Stimulated activated effector memory CD8-positive, alpha-beta T cell treated with anti-CD3 and anti-CD28 coated beads, Interleukin-12 subunit alpha, Interleukin-12 subunit beta, amount 100 ng/mL, for 72 hours (primary cell): Measurements from ENCODE around the gene SLC25A33.
"Not testable (repeated sequence)": the region's sequence is repeated elsewhere in the genome, so short reads cannot be mapped to it uniquely, and the experiment has no call there.

Source experiments
- ATAC-seq: fragments of 150-1000 bp; cut with Tn5 transposase; 2 replicates; pipeline ENCODE4 v1.10.0; 2021
- DNase-seq, 2 donors: peaks; one replicate each; pipeline ENCODE4 v3.0.0; 2021 to 2022; ENCODE audit warnings: low spot score in 2 of 2
- H3K27ac Mint-ChIP-seq: one replicate; pipeline ENCODE4 v1.8.0; 2022; ENCODE audit warnings: mild to moderate bottlenecking, mixed read lengths
- H3K36me3 Mint-ChIP-seq: one replicate; pipeline ENCODE4 v1.8.0; 2022; ENCODE audit warnings: mild to moderate bottlenecking, mixed read lengths
- H3K4me1 Mint-ChIP-seq: one replicate; pipeline ENCODE4 v1.8.0; 2022; ENCODE audit warnings: mixed read lengths
- H3K4me3 Mint-ChIP-seq: one replicate; pipeline ENCODE4 v1.8.0; 2022; ENCODE audit warnings: mild to moderate bottlenecking, mixed read lengths
- H3K9me3 Mint-ChIP-seq: one replicate; pipeline ENCODE4 v1.8.0; 2022; ENCODE audit warnings: mixed read lengths

SLC25A33 gene

GRCh38 chr1:9559673-9560072, 20.4 kb downstream of the SLC25A33 start:
- H3K4me1 Mint-ChIP-seq = peaks cover 8% of the 10 kb centered on the region
- DNase-seq = no peak
- peaks cover 88% of the 10 kb centered on the region for H3K36me3 Mint-ChIP-seq
- no peaks in the 10 kb centered on the region for H3K9me3 Mint-ChIP-seq
- no peak overlapping the region for H3K27ac Mint-ChIP-seq
- no peak overlapping the region for H3K4me3 Mint-ChIP-seq
- ATAC-seq = no peak

DNA sequence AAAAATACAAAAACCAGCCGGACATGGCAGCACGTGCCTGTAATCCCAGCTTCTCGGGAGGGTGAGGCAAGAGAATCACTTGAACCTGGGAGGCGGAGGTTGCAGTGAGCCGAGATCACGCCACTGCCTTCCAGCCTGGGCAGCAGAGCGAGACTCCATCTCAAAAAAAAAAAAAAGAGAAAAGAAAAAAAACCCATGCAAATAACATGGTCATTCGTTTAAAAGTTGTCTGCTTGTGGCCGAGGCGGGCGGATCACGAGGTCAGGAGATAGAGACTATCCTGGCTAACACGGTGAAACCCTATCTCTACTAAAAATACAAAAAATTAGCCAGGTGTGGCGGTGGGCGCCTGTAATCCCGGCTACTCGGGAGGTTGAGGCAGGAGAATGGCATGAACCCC, 20.8 kb downstream of the SLC25A33 start:
- DNase-seq, H3K4me3 Mint-ChIP-seq, ATAC-seq, H3K4me1 Mint-ChIP-seq, H3K9me3 Mint-ChIP-seq, H3K27ac Mint-ChIP-seq: not testable (repeated sequence)
- H3K36me3 Mint-ChIP-seq = peaks cover 88% of the 10 kb centered on the region

GRCh38 chr1:9561429-9561828, 22.2 kb downstream of the SLC25A33 start:
- DNase-seq = no peak
- H3K9me3 Mint-ChIP-seq = no peaks in the 10 kb centered on the region
- no peak overlapping the region for H3K4me3 Mint-ChIP-seq
- ATAC-seq = no peak
- no peak overlapping the region for H3K27ac Mint-ChIP-seq
- H3K4me1 Mint-ChIP-seq = peaks cover 8% of the 10 kb centered on the region
- peaks cover 76% of the 10 kb centered on the region for H3K36me3 Mint-ChIP-seq

GRCh38 chr1:9569267-9569666, 30.0 kb downstream of the SLC25A33 start:
- Mint-ChIP-seq H3K9me3 (no peaks in the 10 kb centered on the region), H3K4me1 (no peaks in the 10 kb centered on the region), H3K27ac (no peak overlapping the region), H3K36me3 (peaks cover 26% of the 10 kb centered on the region), H3K4me3 (no peak overlapping the region)
- ATAC-seq (no peak), DNase-seq (no peak)

DNA sequence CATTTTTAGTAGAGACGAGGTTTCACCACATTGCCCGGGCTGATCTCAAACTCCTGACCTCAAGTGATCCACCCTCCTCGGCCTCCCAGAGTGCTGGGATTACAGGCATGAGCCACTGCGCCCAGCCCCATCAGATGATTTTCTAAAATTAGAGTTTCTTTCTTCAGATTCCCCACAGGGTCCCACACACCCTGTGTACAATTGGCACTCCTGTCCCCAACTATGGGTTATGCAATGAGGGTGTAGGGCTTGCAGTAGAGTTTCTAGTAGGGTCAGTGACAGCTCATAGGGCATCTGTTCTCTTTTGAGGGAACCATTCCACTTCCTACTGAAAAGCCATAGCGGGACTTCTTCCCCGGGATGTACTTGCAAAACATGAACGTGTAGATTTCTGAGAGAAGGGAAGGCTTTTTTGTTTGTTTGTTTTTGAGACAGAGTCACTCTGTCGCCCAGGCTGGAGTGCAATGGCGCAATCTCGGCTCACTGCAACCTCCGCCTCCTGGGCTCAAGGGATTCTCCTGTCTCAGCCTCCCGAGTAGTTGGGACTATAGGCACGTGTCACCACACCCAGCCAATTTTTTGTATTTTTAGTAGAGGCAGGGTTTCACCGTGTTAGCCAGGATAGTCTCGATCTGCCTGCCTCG, 31.7 kb downstream of the SLC25A33 start:
- not testable (repeated sequence) for H3K27ac Mint-ChIP-seq, ATAC-seq, H3K4me1 Mint-ChIP-seq

DNA sequence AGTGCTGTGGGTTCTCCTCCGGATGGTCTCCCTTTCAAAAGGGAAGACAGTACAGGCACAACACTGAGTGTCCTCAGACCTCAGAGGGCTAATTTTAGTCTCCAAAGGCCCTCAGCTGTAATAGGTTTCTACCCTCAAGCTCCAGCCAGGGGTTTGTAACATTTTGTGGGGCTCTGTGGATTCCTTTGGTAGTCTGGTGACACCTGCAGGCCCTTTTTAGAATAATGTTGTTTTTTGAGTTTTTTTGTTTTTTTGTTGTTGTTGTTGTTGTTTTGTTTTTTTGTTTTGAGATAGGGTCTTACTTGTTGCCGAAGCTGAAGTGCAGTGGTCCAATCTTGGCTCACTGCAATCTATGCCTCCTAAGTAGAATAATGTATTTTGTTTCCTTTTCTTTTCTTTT, 34.5 kb downstream of the SLC25A33 start:
- H3K4me1 Mint-ChIP-seq = no peaks in the 10 kb centered on the region
- DNase-seq = no peak
- no peak overlapping the region for H3K27ac Mint-ChIP-seq
- H3K4me3 Mint-ChIP-seq = no peak overlapping the region
- peaks cover 25% of the 10 kb centered on the region for H3K36me3 Mint-ChIP-seq
- H3K9me3 Mint-ChIP-seq = no peaks in the 10 kb centered on the region
- ATAC-seq = no peak

More for the DNA sequence above, 31.7 kb downstream of the SLC25A33 start:
- H3K36me3 Mint-ChIP-seq = peaks cover 17% of the 10 kb centered on the region
- not testable (repeated sequence) for DNase-seq, H3K9me3 Mint-ChIP-seq, H3K4me3 Mint-ChIP-seq

GRCh38 chr1:9575486-9575885, 36.2 kb downstream of the SLC25A33 start:
- no peak for ATAC-seq
- no peaks in the 10 kb centered on the region for H3K4me1 Mint-ChIP-seq
- no peak for DNase-seq
- no peaks in the 10 kb centered on the region for H3K9me3 Mint-ChIP-seq
- no peak overlapping the region for H3K4me3 Mint-ChIP-seq
- peaks cover 29% of the 10 kb centered on the region for H3K36me3 Mint-ChIP-seq
- H3K27ac Mint-ChIP-seq = no peak overlapping the region

DNA sequence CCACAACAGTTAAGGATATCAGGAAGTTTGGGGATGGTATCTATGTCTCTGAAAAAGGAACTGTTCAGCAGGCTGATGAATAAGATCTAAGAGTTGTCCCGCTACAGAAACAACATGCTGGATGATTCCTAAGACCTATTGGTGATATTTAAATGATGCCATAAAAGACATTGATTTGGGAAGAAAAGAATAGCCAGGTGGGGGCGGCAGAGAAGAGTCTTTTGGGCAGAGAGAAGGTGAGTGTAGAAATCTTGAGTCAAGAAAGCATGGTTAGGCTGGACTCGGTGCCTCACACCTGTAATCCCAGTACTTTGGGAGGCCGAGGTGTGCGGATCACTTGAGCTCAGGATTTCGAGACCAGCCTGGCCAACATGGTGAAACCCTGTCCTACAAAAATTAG, 37.6 kb downstream of the SLC25A33 start:
- Mint-ChIP-seq H3K4me1 (no peaks in the 10 kb centered on the region), H3K4me3 (no peak overlapping the region), H3K9me3 (no peaks in the 10 kb centered on the region), H3K27ac (no peak overlapping the region), H3K36me3 (peaks cover 41% of the 10 kb centered on the region)
- DNase-seq = no peak
- ATAC-seq = no peak

GRCh38 chr1:9577423-9577822, 38.2 kb downstream of the SLC25A33 start:
- ATAC-seq (no peak), DNase-seq (no peak)
- Mint-ChIP-seq H3K4me1 (no peaks in the 10 kb centered on the region), H3K27ac (no peak overlapping the region), H3K9me3 (no peaks in the 10 kb centered on the region), H3K4me3 (no peak overlapping the region), H3K36me3 (peaks cover 46% of the 10 kb centered on the region)

- H3K9me3 Mint-ChIP-seq = no peaks in the 10 kb centered on the region
- DNase-seq (no peak), ATAC-seq (no peak)
- no peak overlapping the region for H3K4me3 Mint-ChIP-seq
- H3K4me1 Mint-ChIP-seq = no peaks in the 10 kb centered on the region
- H3K27ac Mint-ChIP-seq = no peak overlapping the region
- peaks cover 60% of the 10 kb centered on the region for H3K36me3 Mint-ChIP-seq
Measured at GRCh38 chr1:9580942-9581341, 41.7 kb downstream of the SLC25A33 start.

GRCh38 chr1:9586147-9586766, 47.0 kb downstream of the SLC25A33 start:
- H3K36me3 Mint-ChIP-seq = peaks cover 25% of the 10 kb centered on the region
- no peak overlapping the region for H3K4me3 Mint-ChIP-seq
- peaks cover 25% of the 10 kb centered on the region for H3K4me1 Mint-ChIP-seq
- no peak for ATAC-seq
- no peak for DNase-seq
- no peaks in the 10 kb centered on the region for H3K9me3 Mint-ChIP-seq
- no peak overlapping the region for H3K27ac Mint-ChIP-seq

DNA sequence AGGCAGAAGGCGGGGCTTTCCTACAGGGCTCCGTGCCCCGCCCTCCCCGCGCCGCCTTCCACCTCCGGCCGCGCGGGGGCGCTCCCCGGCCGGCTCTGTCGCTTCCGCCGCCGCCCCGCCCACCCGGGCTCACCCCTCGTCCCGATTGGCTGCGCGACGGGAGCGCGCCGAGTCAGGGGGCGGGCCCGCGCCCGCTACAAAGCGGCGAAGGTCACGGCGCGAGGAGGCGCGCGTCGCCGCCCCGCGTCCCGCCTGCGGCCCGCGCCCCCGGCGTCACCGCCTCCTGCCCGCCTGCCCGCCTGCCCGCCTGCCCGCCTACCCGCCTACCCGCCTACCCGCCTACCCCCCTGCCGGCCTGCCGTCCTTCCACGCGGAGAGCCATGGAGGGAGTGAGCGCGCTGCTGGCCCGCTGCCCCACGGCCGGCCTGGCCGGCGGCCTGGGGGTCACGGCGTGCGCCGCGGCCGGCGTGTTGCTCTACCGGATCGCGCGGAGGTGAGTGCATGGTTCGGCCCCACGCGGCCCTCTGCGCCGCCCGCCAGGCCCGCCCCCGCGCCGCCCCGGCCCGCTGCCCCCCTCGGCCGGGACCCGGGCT, 49.4 kb downstream of the SLC25A33 start, which contains the start of gene TMEM201:
Gene TMEM201 (plus strand): TSS at position 361 of the 593 bp plus-strand sequence. CDS start 20 bp downstream, at position 381.
- peak within 1 kb of the TSS; percentile 82 for H3K4me3 Mint-ChIP-seq
- peaks cover 44% of the 10 kb centered on the region for H3K4me1 Mint-ChIP-seq
- peaks cover 2% of the 10 kb centered on the region for H3K36me3 Mint-ChIP-seq
- H3K9me3 Mint-ChIP-seq = no peaks in the 10 kb centered on the region
- ATAC-seq (peak; percentile 92), DNase-seq (peak; percentile 94 to 97)
- peak within 1 kb of the TSS; percentile 65 for H3K27ac Mint-ChIP-seq

GRCh38 chr1:9589144-9589718, 50.0 kb downstream of the SLC25A33 start:
- peak; percentile 29 to 69 for DNase-seq
- H3K4me1 Mint-ChIP-seq = peaks cover 44% of the 10 kb centered on the region
- H3K36me3 Mint-ChIP-seq = no peaks in the 10 kb centered on the region
- H3K9me3 Mint-ChIP-seq = no peaks in the 10 kb centered on the region
- ATAC-seq = peak; percentile 47
- H3K27ac Mint-ChIP-seq = peak overlapping the region; percentile 65
- H3K4me3 Mint-ChIP-seq = peak overlapping the region; percentile 82

- Mint-ChIP-seq H3K27ac (peak overlapping the region; percentile 65), H3K36me3 (no peaks in the 10 kb centered on the region), H3K4me3 (peak overlapping the region; percentile 82), H3K9me3 (no peaks in the 10 kb centered on the region), H3K4me1 (peaks cover 44% of the 10 kb centered on the region)
- ATAC-seq (no peak), DNase-seq (peak in 1 of 2 donors; percentile 69)
Measured at GRCh38 chr1:9589719-9590157, 50.5 kb downstream of the SLC25A33 start.

GRCh38 chr1:9590201-9590600, 50.9 kb downstream of the SLC25A33 start:
- H3K27ac Mint-ChIP-seq = peak overlapping the region; percentile 65
- H3K36me3 Mint-ChIP-seq = no peaks in the 10 kb centered on the region
- peak overlapping the region; percentile 82 for H3K4me3 Mint-ChIP-seq
- no peaks in the 10 kb centered on the region for H3K9me3 Mint-ChIP-seq
- ATAC-seq (no peak), DNase-seq (no peak)
- peaks cover 44% of the 10 kb centered on the region for H3K4me1 Mint-ChIP-seq
